ENCODE results near the gene NUP62.

The NUP62 gene

DNA sequence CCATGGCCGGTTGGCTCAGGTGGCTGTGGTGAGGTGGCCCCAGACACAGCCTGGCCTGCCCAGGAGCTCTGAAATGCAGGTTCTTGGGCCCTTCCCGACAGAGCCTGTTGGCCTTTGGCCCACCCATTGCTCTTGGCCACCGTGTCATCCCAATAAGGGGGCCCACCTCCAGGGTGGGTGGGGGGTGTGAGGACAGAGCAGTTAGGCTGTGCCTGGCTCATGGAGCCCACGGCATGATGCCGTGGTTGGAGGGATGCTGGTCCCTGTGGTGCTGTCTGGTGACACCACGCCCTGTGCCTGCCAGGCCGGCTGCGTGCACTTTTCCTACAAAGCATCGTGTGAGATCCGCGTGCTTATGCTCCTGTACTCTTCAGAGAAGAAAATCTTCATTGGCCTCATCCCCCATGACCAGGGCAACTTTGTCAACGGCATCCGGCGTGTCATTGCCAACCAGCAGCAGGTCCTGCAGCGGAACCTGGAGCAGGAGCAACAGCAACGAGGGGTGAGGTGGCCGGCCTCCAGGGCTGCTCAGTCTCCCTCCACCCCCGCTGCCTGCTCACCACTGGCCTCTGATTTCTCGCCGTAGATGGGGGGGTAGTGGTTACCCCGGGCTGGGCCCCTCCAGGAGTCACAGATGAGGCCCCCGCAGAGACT is 69.5 kb downstream of the NUP62 start:
- Histone ChIP-seq H3K4me2 (ENCODE audit: low read length) (no peak overlapping the region), H3K27ac (no peak overlapping the region), H3K4me1 (no peaks in the 10 kb centered on the region), H3K27me3 (ENCODE audit: control insufficient read depth, insufficient read depth, low read length) (no peaks in the 10 kb centered on the region), H3K36me3 (ENCODE audit: control insufficient read depth, insufficient read depth, low read length) (no peaks in the 10 kb centered on the region), H3K9ac (no peak overlapping the region), H2AFZ (no peak overlapping the region), H3K79me2 (peaks cover 11% of the 10 kb centered on the region), H3K9me3 (ENCODE audit: control insufficient read depth, low read length) (no peaks in the 10 kb centered on the region), H3K4me3 (ENCODE audit: low read depth, low read length) (no peak overlapping the region)
- TF ChIP-seq, protein P1, sequence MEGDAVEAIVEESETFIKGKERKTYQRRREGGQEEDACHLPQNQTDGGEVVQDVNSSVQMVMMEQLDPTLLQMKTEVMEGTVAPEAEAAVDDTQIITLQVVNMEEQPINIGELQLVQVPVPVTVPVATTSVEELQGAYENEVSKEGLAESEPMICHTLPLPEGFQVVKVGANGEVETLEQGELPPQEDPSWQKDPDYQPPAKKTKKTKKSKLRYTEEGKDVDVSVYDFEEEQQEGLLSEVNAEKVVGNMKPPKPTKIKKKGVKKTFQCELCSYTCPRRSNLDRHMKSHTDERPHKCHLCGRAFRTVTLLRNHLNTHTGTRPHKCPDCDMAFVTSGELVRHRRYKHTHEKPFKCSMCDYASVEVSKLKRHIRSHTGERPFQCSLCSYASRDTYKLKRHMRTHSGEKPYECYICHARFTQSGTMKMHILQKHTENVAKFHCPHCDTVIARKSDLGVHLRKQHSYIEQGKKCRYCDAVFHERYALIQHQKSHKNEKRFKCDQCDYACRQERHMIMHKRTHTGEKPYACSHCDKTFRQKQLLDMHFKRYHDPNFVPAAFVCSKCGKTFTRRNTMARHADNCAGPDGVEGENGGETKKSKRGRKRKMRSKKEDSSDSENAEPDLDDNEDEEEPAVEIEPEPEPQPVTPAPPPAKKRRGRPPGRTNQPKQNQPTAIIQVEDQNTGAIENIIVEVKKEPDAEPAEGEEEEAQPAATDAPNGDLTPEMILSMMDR (IDR thresholded peaks at IDR 0.05): no peak

DNA sequence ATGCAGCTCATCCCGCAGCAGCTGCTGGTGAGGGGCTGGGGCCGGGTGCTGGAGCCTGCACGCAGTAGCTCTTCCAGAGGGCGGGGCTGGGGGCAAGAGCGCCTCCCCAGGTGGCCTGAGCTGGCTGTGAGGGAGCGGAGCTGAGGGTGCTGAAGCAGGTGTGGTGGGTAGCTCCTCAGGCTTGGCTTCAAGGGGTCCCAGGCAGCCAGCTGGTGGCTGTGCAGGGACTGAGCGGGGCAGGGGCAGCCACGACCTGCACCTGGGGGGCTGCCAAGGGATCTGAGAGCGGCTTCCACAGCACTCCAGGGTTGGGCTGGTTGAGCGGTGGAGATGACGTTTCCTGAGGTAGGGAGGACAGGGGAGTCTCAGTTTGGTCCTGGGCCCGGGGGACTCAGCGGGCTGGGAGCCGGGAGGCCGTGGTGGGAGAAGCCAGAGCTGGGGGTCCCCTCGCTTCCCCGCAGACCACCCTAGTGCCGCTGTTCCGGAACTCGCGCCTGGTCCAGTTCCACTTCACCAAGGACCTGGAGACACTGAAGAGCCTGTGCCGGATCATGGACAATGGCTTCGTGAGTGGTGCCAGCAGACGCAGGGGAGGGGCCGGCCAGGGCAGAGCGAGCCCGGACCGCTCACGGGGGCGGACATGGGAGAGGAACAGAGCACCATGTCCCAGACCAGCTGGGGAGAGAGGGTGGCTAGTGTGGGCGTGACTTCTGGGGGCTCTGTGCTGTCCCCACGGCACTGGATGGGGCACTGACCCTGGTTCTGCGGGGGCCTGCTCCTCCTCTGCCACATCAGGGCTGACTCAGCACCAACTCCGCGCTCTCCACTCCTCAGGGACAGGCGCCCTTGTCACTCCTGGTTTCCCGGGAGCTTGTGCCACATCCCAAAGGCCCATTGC is 71.0 kb downstream of the NUP62 start:
- no peaks in the 10 kb centered on the region for H3K36me3 ChIP-seq (ENCODE audit: control insufficient read depth, insufficient read depth, low read length)

GRCh38 chr19:49857838-49858087 is 71.5 kb downstream of the NUP62 start:
- peaks cover under 1% of the 10 kb centered on the region for H3K79me2 ChIP-seq
- no peak overlapping the region for H2AFZ ChIP-seq
- no peaks in the 10 kb centered on the region for H3K27me3 ChIP-seq (ENCODE audit: control insufficient read depth, insufficient read depth, low read length)
- H3K4me3 ChIP-seq (ENCODE audit: low read depth, low read length): no peak overlapping the region
- no peaks in the 10 kb centered on the region for H3K4me1 ChIP-seq
- no peak overlapping the region for H3K4me2 ChIP-seq (ENCODE audit: low read length)
- H3K9me3 ChIP-seq (ENCODE audit: control insufficient read depth, low read length): no peaks in the 10 kb centered on the region
- H3K27ac ChIP-seq: no peak overlapping the region
- H3K36me3 ChIP-seq (ENCODE audit: control insufficient read depth, insufficient read depth, low read length): no peaks in the 10 kb centered on the region
- H3K9ac ChIP-seq: no peak overlapping the region
- TF ChIP-seq, protein P1 (IDR thresholded peaks at IDR 0.05): no peak

More for the DNA sequence above, 71.0 kb downstream of the NUP62 start:
- Histone ChIP-seq H3K4me3 (ENCODE audit: low read depth, low read length) (no peak overlapping the region), H3K9ac (no peak overlapping the region), H3K9me3 (ENCODE audit: control insufficient read depth, low read length) (no peaks in the 10 kb centered on the region), H3K4me1 (no peaks in the 10 kb centered on the region), H3K79me2 (no peaks in the 10 kb centered on the region), H3K27ac (no peak overlapping the region), H2AFZ (no peak overlapping the region), H3K4me2 (ENCODE audit: low read length) (no peak overlapping the region), H3K27me3 (ENCODE audit: control insufficient read depth, insufficient read depth, low read length) (no peaks in the 10 kb centered on the region)
- TF ChIP-seq, protein P1 (IDR thresholded peaks at IDR 0.05): no peak

GRCh38 chr19:49857061-49857837 is 72.1 kb downstream of the NUP62 start:
- Histone ChIP-seq H2AFZ (no peak overlapping the region), H3K79me2 (peaks cover 5% of the 10 kb centered on the region), H3K9ac (no peak overlapping the region), H3K9me3 (ENCODE audit: control insufficient read depth, low read length) (no peaks in the 10 kb centered on the region), H3K27me3 (ENCODE audit: control insufficient read depth, insufficient read depth, low read length) (no peaks in the 10 kb centered on the region), H3K4me1 (peaks cover under 1% of the 10 kb centered on the region), H3K4me2 (ENCODE audit: low read length) (no peak overlapping the region), H3K4me3 (ENCODE audit: low read depth, low read length) (no peak overlapping the region), H3K36me3 (ENCODE audit: control insufficient read depth, insufficient read depth, low read length) (no peaks in the 10 kb centered on the region), H3K27ac (no peak overlapping the region)
- TF ChIP-seq, protein P1 (IDR thresholded peaks at IDR 0.05): no peak

All from parathyroid adenoma (tissue), 2 donors.